Brain microvascular endothelial cell (primary cell): ENCODE measurements around the gene DBF4B.
A peak's percentile ranks its signal among the peaks of the same experiment; 100 is the strongest.

Experiments used
- DNase-seq: peaks from one replicate; pipeline ENCODE4 v3.0.0-alpha.2; 2020
- H3K27ac ChIP-seq: fragments of 250-450 bp; sonication (Bioruptor Pico); 2 replicates; pipeline ENCODE4 v1.5.1; 2020; ENCODE audit warnings: mild to moderate bottlenecking, moderate library complexity
- H3K27me3 ChIP-seq: fragments of 250-450 bp; sonication (Bioruptor Pico); replicated peaks from 2 replicates; pipeline ENCODE4 v1.5.1; 2020; ENCODE audit warnings: mild to moderate bottlenecking
- H3K36me3 ChIP-seq: fragments of 250-450 bp; sonication (Bioruptor Pico); replicated peaks from 2 replicates; pipeline ENCODE4 v1.5.1; 2020; ENCODE audit warnings: mild to moderate bottlenecking
- H3K4me3 ChIP-seq: 2 replicates; pipeline ENCODE4 v1.5.1; 2011; ENCODE audit warnings: low read depth, mild to moderate bottlenecking, control low read depth, low read length, moderate library complexity
- CTCF ChIP-seq: IDR thresholded peaks from 2 replicates; pipeline ENCODE4 v1.5.1; 2011; ENCODE audit warnings: low read depth, mild to moderate bottlenecking, moderate library complexity, low read length, control low read depth, inconsistent platforms; ENCODE audit errors: missing control alignments
- in situ Hi-C: cut with HindIII; loops from 2 replicates; pipeline ENCODE4 v1.10.0; 2017; ENCODE audit warnings: low sequenced_read_pairs, low pct_ligation_motif_present

Gene DBF4B

DNA sequence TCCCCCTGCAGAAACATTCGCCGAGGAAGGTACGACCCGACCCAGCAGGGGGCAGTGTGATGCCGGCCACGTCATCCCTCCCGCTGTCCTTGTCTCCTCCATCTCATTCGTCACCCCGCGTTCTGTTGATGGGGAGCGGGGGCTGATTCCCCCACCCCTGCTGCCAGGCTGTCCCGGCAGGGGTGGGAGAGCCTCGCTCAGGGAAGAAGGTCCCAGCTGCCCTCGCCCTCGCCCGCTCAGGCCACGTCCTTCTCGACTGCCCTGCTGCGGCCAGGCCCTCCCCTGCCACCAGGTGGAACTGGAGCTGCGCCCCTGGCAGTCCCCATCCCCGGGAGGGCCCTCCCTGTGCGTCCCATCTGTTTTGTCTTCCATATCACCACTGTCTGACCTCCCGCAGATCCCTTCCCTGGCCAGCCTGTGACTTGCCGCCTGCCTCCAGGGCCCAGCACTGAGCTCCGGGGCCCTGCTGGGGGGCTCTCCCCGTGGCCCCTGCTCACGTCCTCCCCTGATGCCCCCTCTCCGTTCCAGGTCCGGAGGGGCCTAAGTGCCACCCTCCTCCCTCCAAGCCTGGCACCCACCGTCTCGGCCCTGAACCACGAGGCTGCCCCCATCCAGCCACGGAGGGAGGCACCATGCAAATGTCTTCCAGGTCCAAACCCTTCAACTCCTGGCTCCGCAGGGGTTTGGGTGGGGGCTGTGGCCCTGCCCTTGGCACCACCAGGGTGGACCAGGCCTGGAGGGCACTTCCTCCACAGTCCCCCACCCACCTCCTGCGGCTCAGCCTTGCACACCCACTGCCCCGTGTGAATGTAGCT lies 71.0 kb downstream of the DBF4B start:
- H3K36me3 ChIP-seq: no peaks in the 10 kb centered on the region
- DNase-seq: peak; percentile 71
- H3K27me3 ChIP-seq: no peaks in the 10 kb centered on the region
- H3K4me3 ChIP-seq: peak overlapping the region; percentile 58
- in situ Hi-C loops: loop anchor here (25.0 kb wide), 1 partner anchor 108 kb away; the partner anchor contains the start of gene EFTUD2
- peak overlapping the region; percentile 4 for H3K27ac ChIP-seq
- TF ChIP-seq CTCF: peak; percentile 86

- Histone ChIP-seq H3K27ac (no peak overlapping the region), H3K36me3 (no peaks in the 10 kb centered on the region), H3K4me3 (no peak overlapping the region), H3K27me3 (no peaks in the 10 kb centered on the region)
- in situ Hi-C loops: loop anchor here (25.0 kb wide), 1 partner anchor 107 kb away; the partner anchor contains the start of gene EFTUD2
- DNase-seq: no peak
- TF ChIP-seq CTCF: no peak
Observed at GRCh38 chr17:44780161-44780560, 71.7 kb downstream of the DBF4B start.

GRCh38 chr17:44780845-44781480 lies 72.5 kb downstream of the DBF4B start:
- Histone ChIP-seq H3K27ac (no peak overlapping the region), H3K36me3 (no peaks in the 10 kb centered on the region), H3K27me3 (no peaks in the 10 kb centered on the region), H3K4me3 (no peak overlapping the region)
- TF ChIP-seq CTCF: no peak
- no peak for DNase-seq
- in situ Hi-C loops: loop anchor here (25.0 kb wide), 1 partner anchor 106 kb away; the partner anchor contains the start of gene EFTUD2

DNA sequence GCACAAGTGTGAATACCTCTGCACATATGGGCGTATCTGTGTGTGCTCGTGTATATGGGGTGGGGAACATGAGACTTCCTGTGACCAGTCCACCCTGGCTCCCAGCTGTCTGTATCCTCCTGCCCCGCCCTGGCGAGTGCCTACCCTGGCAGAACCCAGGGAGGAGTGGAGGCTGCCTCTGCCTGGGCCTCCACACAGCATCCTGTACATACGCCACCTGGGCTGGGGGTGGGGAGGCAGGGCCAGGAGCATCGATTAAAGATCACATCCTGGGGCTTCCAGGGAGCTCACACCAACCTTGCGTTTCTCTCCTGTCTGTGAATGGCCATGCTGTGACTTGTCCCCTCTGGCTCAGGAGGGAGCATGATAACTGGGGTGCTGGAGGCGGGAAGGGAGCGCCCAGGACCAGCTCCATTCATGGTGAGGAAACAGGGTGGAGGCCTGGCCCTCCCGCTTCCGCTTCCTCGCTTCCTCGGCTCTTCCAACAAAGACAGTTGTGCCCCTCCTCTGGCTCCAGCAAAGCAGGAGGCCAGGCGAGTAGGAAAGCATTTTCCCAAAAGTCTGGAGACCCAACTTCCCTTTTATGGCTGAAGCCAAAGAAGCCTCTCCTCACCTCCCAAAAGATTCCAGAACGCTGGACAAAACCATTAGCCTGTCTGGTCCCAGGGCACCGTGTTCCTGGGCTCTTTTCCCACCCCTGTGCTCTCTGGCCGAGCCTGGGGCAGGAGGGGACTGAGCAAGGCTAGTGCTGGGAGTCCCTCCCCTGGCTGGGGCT lies 73.3 kb downstream of the DBF4B start:
- in situ Hi-C loops: loop anchor here (25.0 kb wide), 1 partner anchor 106 kb away; the partner anchor contains the start of gene EFTUD2
- TF ChIP-seq CTCF: no peak
- Histone ChIP-seq H3K27me3 (no peaks in the 10 kb centered on the region), H3K36me3 (no peaks in the 10 kb centered on the region), H3K4me3 (no peak overlapping the region), H3K27ac (no peak overlapping the region)
- no peak for DNase-seq

- TF ChIP-seq CTCF: no peak
- DNase-seq: no peak
- H3K36me3 ChIP-seq: no peaks in the 10 kb centered on the region
- in situ Hi-C loops: loop anchor here (25.0 kb wide), 1 partner anchor 105 kb away; the partner anchor contains the start of gene EFTUD2
- H3K27ac ChIP-seq: no peak overlapping the region
- no peak overlapping the region for H3K4me3 ChIP-seq
- H3K27me3 ChIP-seq: no peaks in the 10 kb centered on the region
Observed at GRCh38 chr17:44782326-44782850, 73.9 kb downstream of the DBF4B start.
